Measurements from ENCODE around the gene IKBKE.
A peak's percentile ranks its signal among the peaks of the same experiment; 100 is the strongest.

Gene IKBKE

GRCh38 chr1:206469933-206470691 lies at the start of gene IKBKE:
Gene IKBKE, plus strand, starts transcription at chr1:206470476. Its CDS starts 2,752 bp downstream, at chr1:206473228.
- peak; percentile 46 for TF ChIP-seq CTCF (IDR thresholded peaks at IDR 0.05; ENCODE audit: low read depth, low read length)
- DNase-seq (ENCODE audit: extremely low read depth, low read depth), result peak; percentile 19

DNA sequence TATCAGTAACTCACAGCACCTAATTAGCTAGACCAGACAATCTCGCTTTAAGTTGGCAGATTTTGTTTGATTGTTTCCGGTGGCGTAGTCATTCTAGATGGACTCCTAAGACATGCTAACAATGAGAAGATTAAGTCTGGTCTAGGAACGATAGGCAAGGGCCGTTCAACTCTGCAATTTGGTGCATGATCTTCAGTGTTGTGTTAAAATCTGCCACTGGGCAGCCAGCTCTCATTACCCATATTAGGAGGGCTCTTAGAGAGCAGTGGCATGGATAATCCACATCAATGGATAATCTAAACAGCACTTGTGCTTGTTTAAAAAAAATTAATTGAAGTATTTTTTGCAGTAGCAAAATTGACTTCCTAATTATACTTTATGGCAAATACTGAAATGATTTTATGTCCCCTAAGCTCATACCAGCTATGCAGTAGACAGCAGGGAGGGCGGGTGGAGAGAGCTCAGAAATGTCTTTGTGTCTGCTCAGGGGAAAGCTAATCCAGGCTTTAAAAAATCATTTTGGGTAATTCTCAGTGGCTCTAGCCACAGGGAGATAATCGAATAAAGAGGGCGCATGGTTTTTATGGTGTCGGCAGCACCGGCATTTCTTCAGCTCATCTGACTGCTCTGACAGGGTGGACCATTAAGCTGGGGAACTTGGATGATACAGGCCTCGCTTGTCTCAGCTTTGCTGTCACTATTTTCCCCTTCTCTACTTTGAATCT lies 48.5 kb upstream of the IKBKE start:
- DNase-seq (ENCODE audit: extremely low read depth, low read depth), result no peak
- TF ChIP-seq CTCF (IDR thresholded peaks at IDR 0.05; ENCODE audit: low read depth, low read length), result no peak

GRCh38 chr1:206422525-206422924 lies 47.8 kb upstream of the IKBKE start:
- DNase-seq (ENCODE audit: extremely low read depth, low read depth), result no peak
- no peak for TF ChIP-seq CTCF (IDR thresholded peaks at IDR 0.05; ENCODE audit: low read depth, low read length)

DNA sequence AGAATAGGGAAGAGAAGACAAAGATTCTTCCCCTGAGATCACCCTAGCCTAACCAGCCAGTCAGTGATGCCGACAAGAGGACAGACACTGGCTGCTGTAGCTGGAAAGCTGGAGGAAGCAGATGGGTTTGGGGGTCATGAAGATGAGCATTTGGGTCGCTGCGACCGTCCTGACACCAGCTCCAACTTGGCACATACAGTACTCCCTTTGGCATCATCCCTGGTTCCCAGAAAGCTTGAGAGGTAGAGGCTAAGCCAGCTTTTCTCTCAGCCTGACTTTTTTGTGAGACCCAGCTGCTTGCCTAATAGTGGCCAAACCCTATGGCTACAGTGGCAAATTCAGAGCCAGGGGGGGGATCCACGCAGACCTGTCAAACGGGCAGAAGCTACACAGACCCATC lies 43.0 kb upstream of the IKBKE start:
- no peak for DNase-seq (ENCODE audit: extremely low read depth, low read depth)
- TF ChIP-seq CTCF (IDR thresholded peaks at IDR 0.05; ENCODE audit: low read depth, low read length), result no peak

GRCh38 chr1:206429421-206429820 lies 40.9 kb upstream of the IKBKE start:
- TF ChIP-seq CTCF (IDR thresholded peaks at IDR 0.05; ENCODE audit: low read depth, low read length), result no peak
- no peak for DNase-seq (ENCODE audit: extremely low read depth, low read depth)

DNA sequence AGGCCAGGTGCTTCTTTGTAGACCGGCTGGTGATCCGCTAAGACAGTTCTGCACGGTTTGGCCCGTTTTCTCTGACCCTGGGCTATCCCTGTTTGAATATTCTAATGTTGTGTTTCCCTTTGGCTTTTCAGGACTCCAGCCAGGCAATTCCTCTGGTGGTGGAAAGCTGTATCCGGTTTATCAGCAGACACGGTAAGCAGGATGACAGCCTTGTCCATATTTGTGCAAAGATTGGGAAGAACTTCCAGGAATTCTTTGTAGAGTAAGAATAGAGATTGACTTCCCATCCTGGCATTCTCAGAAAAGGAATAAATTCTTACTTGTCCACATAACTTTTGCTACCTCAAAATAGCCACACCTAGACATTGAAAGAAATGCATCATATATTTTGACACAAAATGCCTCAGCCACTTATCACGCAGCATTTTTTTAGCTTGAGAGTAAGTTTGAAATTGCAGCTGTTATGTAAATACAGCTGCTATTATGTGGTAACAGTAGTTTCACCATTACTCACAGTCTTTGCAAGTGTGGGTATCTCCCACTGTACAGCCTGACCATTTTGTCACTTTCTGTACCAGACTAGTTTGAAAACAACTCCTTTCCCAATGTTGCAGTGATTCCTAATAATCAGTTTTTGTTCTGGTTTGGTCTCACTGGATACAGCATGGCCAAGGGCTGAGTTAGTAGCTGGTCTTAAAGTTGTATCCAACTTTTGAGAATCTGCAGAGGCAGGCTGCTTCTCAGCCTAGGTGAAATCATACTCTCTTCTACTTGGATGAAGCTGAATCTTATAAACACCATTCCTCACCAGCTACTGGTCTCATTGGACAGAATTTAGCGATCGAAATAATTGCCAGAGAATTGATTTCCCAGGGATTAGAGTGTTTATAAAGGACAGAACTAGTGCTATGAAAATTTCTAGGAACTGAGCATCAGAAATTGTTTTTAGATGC lies 40.0 kb upstream of the IKBKE start:
- TF ChIP-seq CTCF (IDR thresholded peaks at IDR 0.05; ENCODE audit: low read depth, low read length), result peak; percentile 29
- DNase-seq (ENCODE audit: extremely low read depth, low read depth), result peak; percentile 38

Measured in AG09319 (cell line).